SK-N-SH (cell line): ENCODE measurements around the gene CLCN2. TPM values are rescaled to one million over a fixed set of nuclear protein-coding genes. Genes with fewer than 3 reads are reported as not detected.

Experiments used
- polyA plus RNA-seq, 3 experiments: library from polyadenylated mRNA; depleted of rRNA; stranded (reverse); fragments of >200 nt; gene quantifications; 2 replicates each; pipeline ENCODE4 v1.2.3, GENCODE V29; 2012
- small RNA-seq, 7 experiments: library from RNA; depleted of rRNA; stranded (forward); fragments of <200 nt; gene quantifications; one replicate each; pipeline ENCODE3, GENCODE V24; 2012

CLCN2 gene
- polyA plus RNA-seq, 1 of the 3 experiments (the other 2 are of a cell fraction) = 9.1 TPM

Small RNA genes lying within 50 kb of the gene (small RNA-seq; reads per million reads assigned to genes)
- 152 to 3,041 (median 1,072) reads per million in 7 experiments for gene SNORD66

Other genes with a start within 250 kb of the CLCN2 start
- gene EIF2B5, start 226.2 kb downstream of the CLCN2 start, polyA plus RNA-seq (2012; rRNA removed) = 46.8 and 61.5 TPM in 2 replicates
- 29.6 and 30.1 TPM in 2 replicates for gene DVL3, start 206.2 kb downstream of the CLCN2 start, polyA plus RNA-seq (2012; rRNA removed)
- 645 and 759 TPM in 2 replicates for gene AP2M1, start 186.8 kb downstream of the CLCN2 start, polyA plus RNA-seq (2012; rRNA removed)
- gene ABCF3, start 175.4 kb downstream of the CLCN2 start, polyA plus RNA-seq (2012; rRNA removed) = 55.6 and 59.2 TPM in 2 replicates
- gene VWA5B2, start 132.0 kb downstream of the CLCN2 start, polyA plus RNA-seq (2012; rRNA removed) = 0.08 and 0.19 TPM in 2 replicates
- gene ALG3, start 112.6 kb downstream of the CLCN2 start, polyA plus RNA-seq (2012; rRNA removed) = 66.0 and 71.4 TPM in 2 replicates
- gene EEF1AKMT4, start 111.9 kb downstream of the CLCN2 start, polyA plus RNA-seq (2012; rRNA removed) = 7.2 and 9.3 TPM in 2 replicates
- gene CAMK2N2, start 100.1 kb downstream of the CLCN2 start, polyA plus RNA-seq (2012; rRNA removed) = 0.89 and 2.2 TPM in 2 replicates
- 0.03 and 0.16 TPM in 2 replicates for gene ECE2, start 85.6 kb downstream of the CLCN2 start, polyA plus RNA-seq (2012; rRNA removed)
- 328 and 382 TPM in 2 replicates for gene PSMD2, start 62.4 kb downstream of the CLCN2 start, polyA plus RNA-seq (2012; rRNA removed)
- gene EIF4G1, start 47.0 kb downstream of the CLCN2 start, polyA plus RNA-seq (2012; rRNA removed) = 207 and 262 TPM in 2 replicates
- 31.6 and 34.2 TPM in 2 replicates for gene FAM131A, start 24.0 kb downstream of the CLCN2 start, polyA plus RNA-seq (2012; rRNA removed)
- 206 and 258 TPM in 2 replicates for gene POLR2H, start 105 bp upstream of the CLCN2 start, polyA plus RNA-seq (2012; rRNA removed)
- gene THPO, start 16.6 kb upstream of the CLCN2 start, polyA plus RNA-seq (2012; rRNA removed) = 0.07 and 0.21 TPM in 2 replicates
- 0.57 and 0.95 TPM in 2 replicates for gene CHRD, start 18.4 kb upstream of the CLCN2 start, polyA plus RNA-seq (2012; rRNA removed)
- 2.1 and 4.2 TPM in 2 replicates for gene EPHB3, start 200.2 kb upstream of the CLCN2 start, polyA plus RNA-seq (2012; rRNA removed)